Endometrial microvascular endothelial cells (primary cell): ENCODE data around the gene FKBP4. TPM values are rescaled to one million over a fixed set of nuclear protein-coding genes. Genes with fewer than 3 reads are reported as not detected.

Source experiments
- in situ Hi-C: cut with HindIII; loops from 2 replicates; pipeline ENCODE4 v1.10.0; 2017; ENCODE audit warnings: low sequenced_read_pairs, low pct_unique_long_range_greater_than_20kb; ENCODE audit errors: inconsistent ontology term
- total RNA-seq: library from RNA; depleted of rRNA; stranded (reverse); fragments of >200 nt; gene quantifications from one replicate; pipeline ENCODE4 v1.2.3, GENCODE V29; 2015; ENCODE audit errors: inconsistent ontology term

FKBP4 gene
- total RNA-seq, 1 donor from 2014 or later, result 60.8 TPM

GRCh38 chr12:2773199-2773875 is 21.4 kb upstream of the FKBP4 start:
- in situ Hi-C loops, result no loop called here

GRCh38 chr12:2775431-2775830 is 19.3 kb upstream of the FKBP4 start:
- in situ Hi-C loops, result no loop called here

GRCh38 chr12:2776129-2776806 is 18.5 kb upstream of the FKBP4 start:
- in situ Hi-C loops, result no loop called here

GRCh38 chr12:2779281-2779680 is 15.5 kb upstream of the FKBP4 start:
- in situ Hi-C loops, result no loop called here

- in situ Hi-C loops, result no loop called here
These were observed 10.7 kb upstream of the FKBP4 start for GRCh38 chr12:2783936-2784600.

GRCh38 chr12:2785017-2785416 is 9.8 kb upstream of the FKBP4 start:
- in situ Hi-C loops, result no loop called here

- in situ Hi-C loops, result no loop called here
These were observed 3.7 kb upstream of the FKBP4 start for GRCh38 chr12:2791089-2791488.

- in situ Hi-C loops, result no loop called here
These were observed 1.9 kb upstream of the FKBP4 start for GRCh38 chr12:2792671-2793500.

GRCh38 chr12:2793561-2793960 is 1.2 kb upstream of the FKBP4 start:
- in situ Hi-C loops, result no loop called here

- in situ Hi-C loops, result no loop called here
These were observed 507 bp upstream of the FKBP4 start for GRCh38 chr12:2794191-2794735.

- in situ Hi-C loops, result no loop called here
These were observed 769 bp downstream of the FKBP4 start for GRCh38 chr12:2795291-2796186.

GRCh38 chr12:2796187-2796666 is 1.5 kb downstream of the FKBP4 start:
- in situ Hi-C loops, result no loop called here

- in situ Hi-C loops, result no loop called here
These were observed 3.1 kb downstream of the FKBP4 start for GRCh38 chr12:2797721-2798418.

GRCh38 chr12:2800046-2800570 is 5.3 kb downstream of the FKBP4 start:
- in situ Hi-C loops, result no loop called here

GRCh38 chr12:2801044-2801783 is 6.4 kb downstream of the FKBP4 start:
- in situ Hi-C loops, result no loop called here

GRCh38 chr12:2803635-2804392 is 9.0 kb downstream of the FKBP4 start:
- in situ Hi-C loops, result no loop called here
